ENCODE measurements around the gene SEMA6D.

Gene SEMA6D

DNA sequence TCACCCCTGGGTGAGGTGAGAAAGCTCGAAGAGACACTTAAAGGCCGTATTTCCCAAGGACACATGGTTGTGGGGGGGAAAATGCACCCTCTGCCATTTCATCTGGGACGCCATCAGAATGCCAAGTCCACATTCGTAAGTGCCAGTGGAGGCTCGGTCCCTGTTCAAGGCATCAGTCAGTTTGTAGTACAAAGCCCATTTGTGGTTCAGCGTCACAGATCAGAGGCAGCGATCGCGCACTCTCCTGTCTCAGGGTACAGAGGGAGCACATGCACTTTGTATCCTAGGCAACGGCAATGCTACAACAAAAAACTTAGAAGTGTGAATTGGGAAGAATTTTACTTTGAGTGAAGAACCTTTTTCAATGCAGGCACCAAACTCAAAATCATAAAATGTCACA lies 27.2 kb downstream of the SEMA6D start:
- no peak for DNase-seq

DNA sequence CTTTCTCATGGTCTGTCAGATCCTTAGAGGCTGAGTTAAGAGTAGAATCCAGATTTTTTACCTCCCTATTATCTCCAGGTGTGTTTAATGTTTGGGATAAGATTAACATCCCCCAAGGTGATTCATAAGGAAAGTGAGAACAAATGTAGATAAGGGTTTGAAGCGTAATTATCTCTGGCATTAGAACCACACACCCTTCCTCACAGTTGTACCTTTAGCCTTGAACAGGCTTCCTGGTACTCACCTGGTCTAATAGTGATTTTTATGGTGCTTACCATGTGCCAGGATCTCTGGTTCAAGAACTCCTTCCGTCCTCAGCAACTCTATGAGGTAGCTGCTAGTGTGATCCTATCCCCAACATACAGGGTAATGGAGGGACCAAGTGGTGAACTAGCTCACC lies 27.7 kb downstream of the SEMA6D start:
- no peak for DNase-seq

DNA sequence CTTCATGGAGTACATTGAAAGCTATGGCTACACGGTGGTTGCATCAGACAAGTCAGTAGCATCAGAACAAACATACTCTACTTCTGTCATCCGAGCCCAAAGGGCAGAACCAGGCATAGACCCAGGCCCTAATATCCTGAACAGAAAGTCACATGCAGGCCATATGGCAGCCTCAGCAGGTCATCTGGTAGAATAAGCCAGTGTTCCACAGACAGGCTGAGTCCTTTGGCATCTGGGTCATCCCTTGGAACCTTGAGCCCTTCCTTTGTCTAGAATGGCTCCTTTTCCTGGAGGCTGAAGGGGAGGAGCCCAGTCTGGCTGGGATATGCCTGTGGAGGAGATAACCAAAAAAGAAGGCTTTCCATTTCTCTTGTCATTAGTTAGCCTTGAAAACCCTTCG lies 29.2 kb downstream of the SEMA6D start:
- DNase-seq = no peak

DNA sequence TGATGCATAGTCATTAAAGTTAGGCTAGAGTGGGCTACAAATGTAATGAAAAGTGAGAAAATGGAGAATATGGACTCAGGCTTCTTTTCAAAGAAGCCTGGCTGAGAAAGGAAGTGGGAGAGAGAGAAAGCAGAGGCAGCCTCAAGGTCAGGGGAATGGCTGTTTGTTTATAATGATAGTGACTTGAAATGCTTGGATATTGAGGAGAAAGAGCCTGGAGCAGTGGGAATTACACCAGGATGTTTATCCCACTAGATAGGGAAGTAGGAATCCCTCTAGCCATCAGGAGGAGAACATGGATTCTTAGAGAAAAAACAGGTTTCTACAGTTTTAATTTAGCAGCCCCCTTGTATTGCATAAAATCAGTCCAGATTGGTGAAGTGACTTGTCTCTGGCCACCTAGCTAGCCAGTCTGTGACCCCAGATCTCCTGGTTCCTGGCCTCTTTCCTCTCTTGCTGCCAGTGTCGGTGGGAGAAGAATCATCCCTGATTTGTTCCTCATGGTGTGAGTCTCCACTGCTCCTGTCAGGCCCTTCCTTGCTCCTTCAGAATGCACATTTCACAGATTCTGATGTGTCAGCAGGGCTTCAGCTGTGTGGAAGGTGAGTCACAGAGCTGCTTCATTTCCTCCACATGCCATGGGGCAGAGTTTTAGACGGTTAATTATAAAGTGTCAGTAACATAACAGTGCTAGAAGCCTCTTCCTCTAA lies 32.9 kb downstream of the SEMA6D start:
- no peak for DNase-seq

DNA sequence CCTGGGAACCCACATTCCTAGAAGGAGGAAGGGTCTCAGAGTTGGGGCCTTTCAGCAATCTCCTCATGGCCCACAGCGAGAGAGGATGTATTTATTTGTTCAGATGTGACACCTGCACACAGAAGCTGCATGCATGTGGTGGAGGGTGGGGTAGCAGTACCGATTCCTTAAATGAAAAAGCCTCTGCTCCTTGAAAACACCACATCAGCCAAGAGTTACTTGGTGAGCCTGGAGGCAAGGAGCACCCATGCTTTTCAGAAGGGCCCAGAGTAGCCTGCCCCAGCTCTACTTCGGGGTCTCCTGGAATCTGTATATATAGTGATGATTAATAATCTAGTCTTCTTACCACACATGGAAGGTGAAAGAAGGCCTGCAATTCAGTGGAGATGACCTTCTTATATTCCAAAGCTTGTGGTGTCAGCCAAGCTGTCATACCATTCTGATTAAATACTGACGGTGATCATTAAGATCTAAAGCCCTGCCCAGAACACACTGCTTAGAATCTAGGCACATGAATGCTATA lies 33.5 kb downstream of the SEMA6D start:
- DNase-seq = no peak

DNA sequence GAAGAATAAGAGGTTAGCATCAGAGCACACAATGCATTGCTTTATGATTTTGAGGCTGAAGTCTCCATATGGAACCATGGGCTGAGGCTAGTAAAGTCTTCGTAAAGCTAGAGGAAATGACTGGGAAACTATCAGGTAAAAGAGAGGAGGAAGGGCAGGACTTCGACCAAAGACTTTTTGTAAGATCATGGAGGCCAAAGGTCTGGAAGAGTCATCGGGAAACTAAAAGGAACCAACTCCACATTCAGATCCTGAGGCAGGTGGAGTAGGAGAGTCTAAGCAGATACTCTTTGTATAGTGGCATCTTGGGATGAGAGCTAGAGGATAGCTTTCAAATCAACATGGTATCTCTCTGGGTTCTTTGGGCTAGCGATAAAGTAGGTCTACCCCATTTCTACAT lies 36.3 kb downstream of the SEMA6D start:
- no peak for DNase-seq

DNA sequence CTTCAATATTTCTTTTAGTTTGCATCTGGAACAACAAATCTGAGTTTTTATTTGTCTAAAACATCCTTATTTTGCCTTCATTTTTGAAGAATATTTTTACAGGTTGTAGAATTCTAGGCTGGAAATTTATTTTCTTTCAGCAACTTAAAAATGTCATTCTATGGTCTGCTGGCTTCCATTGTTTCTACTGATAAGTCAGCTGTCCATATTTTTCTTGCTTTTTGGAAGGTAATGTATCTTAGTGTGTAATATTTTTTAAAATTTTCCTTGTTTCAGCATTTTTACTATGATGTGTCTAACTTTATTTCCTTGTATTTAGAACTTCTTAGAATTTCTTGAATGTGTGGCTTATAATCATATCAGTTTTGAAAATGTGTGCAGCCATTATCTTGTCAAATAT lies 37.0 kb downstream of the SEMA6D start:
- DNase-seq = no peak

DNA sequence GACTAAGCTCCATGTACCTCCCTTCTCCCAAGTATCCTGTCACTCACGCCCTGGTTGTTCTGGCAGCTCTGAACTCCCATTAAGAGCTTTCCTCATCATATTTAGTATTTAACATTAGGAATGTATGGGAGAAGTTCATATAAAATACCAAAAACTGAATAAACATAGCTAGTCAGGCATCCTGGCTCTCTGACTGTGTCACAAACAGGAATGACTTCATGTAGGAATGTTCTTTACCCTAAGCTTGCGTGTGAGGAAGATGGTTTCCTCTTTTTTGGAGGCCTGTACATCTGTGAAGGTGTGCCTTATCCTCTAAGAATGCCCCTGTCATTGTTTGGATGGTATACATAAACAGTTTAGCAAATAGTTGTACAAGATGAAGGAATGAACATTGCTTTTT lies 38.6 kb downstream of the SEMA6D start:
- no peak for DNase-seq

DNA sequence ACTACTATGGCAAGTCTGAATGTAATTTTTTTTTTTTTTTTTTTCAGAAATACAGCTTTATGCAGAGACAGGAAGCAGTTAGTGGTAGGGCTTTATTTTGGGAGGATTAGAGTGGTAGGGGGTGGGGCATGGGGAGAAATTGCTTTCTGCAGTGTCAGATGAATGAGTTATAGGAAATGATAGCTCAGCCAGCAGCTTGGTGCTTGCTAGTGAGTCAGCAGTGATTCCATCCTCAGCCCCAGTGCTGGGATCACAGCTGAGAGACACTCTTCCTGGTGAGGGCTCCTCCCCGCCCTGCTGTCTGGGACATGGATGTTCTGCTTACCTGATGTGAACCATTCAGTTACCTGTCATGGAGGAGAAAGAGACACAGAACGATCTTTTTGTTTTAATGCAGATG lies 39.6 kb downstream of the SEMA6D start:
- DNase-seq = no peak

DNA sequence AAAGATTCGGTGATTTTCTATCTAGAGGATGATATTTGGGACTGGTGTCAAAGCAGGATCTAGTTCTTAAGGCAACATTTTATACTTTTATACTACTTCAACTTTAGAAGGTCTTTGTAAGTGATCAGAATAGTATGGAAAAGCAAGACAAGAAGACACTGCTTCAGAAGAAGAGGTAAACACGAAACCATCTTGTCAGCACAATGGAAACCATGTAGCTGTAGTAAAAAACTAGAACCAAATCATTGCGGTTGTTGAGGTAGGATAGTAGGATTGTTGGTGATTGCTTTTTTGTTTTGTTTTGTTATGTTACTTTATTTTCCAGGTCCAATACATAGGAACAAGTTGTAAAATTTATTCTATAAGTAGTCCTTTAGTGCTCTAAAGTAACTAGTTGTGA lies 40.0 kb downstream of the SEMA6D start:
- no peak for DNase-seq

DNA sequence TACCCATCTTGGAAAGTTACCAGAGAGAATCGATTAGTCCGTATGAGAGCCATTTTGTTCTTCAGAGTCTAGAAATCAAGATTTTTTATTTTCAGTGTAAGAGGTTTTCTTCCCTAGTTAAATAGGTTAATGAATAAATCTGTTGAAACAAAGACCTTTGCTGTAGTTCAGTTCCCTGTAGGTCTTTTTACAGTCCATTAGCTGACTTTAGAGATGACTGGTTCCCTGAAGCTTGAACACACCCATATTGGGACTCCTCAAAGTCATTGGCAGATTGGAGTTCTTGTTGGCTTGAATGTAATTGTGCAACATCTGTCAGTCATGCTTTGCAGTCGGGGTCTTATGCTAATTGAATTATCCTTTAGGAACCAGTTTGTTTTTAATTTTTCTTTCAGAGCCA lies 45.3 kb downstream of the SEMA6D start:
- no peak for DNase-seq

DNA sequence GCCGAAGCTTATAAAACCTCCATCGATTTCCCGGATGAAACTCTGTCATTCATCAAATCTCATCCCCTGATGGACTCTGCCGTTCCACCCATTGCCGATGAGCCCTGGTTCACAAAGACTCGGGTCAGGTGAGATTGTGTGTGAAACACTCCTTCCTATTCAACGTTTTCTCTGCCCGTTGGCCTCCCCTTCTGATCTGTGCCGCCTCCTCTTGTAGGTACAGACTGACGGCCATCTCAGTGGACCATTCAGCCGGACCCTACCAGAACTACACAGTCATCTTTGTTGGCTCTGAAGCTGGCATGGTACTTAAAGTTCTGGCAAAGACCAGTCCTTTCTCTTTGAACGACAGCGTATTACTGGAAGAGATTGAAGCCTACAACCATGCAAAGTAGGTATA lies 47.4 kb downstream of the SEMA6D start:
- DNase-seq = no peak

DNA sequence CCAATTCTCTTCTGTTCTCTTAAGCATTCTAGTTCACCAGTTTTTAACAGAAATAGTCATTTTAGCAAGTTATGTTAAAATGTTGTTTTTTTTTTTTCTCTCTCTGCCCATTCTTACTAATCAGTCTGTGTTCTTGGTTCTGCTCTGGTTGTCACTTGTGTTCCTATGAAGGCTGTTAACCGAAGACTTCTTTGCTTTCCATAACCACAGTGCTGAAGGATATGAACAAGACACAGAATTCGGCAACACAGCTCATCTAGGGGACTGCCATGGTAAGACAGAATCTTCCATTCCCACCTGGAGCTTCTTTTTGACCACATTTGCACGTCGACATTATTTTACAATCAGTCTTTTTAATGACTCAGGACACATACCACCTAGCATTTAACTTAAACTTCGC lies 49.1 kb downstream of the SEMA6D start:
- no peak for DNase-seq

DNA sequence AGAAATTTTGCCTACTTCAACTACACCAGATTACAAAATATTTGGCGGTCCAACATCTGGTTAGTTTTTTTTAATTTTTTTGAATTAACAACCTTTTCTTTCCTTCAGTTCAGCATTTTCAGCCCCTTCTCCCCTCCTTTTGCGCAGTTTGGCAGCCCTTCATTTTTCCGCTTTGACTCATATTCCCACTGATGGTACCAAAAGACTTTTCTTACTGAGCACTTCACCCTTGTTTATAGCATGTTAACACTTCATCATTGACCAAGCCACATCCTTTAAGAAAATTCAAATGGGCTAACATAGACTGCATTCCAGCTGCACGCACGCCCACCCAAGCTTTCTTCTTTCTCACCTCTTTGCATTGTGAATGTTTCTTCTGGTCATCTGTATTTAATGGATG lies 49.7 kb downstream of the SEMA6D start:
- DNase-seq = no peak

DNA sequence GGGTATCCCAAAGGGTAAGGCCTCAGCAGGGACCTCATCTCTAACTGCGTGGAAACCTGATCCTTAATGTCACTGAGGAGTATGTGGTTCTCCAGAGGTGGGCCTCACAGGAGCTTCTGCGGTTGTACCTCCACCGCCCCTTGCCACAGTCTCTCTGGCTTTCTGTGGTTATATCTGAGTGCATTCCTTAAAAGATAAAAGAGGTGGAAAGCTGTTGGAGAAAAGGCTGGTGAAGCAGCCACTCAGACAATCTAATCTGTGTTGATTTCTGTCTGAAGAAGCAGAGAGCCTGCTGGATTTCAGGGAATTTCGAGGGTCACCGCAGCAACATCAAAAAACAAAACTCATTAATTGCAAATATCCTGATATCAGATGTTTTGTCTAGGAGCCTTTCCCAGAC lies 51.4 kb downstream of the SEMA6D start:
- no peak for DNase-seq

DNA sequence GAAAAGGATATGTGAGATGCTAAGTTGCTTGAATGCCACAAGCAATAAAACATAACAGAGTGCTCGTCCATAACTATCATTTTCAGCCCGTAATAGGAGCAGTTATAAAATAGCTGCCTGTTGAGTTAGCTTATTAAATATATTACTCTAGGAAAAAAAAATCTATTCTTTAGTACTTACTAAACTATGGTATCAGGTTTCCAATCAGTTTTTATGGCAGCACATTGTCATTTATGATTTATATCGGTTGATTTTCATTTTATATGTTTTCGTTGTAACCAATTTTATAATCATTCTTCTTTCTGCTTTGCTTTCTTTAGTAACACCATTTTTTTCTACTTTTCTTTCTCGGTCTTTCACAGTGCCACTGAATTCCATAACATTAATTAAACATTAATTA lies 51.9 kb downstream of the SEMA6D start:
- no peak for DNase-seq

DNA sequence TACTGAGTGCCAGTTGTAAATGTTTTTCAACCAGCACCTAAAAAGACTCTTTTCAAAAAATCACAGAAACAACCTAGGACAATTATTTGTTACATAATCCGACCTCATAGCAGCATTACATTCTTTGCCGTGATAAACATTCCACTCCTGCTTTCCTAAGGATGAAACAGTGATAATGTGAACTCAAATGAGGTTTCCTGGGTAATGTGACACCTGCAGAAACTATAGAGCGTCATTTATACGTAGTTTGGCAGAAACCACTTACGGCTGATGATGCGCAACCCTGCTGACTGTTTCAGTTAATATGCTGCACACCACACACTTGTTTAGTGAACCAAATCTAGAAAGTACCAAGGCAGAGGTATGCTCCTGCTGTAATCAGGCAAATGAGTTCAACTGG lies 55.8 kb downstream of the SEMA6D start:
- DNase-seq = no peak

DNA sequence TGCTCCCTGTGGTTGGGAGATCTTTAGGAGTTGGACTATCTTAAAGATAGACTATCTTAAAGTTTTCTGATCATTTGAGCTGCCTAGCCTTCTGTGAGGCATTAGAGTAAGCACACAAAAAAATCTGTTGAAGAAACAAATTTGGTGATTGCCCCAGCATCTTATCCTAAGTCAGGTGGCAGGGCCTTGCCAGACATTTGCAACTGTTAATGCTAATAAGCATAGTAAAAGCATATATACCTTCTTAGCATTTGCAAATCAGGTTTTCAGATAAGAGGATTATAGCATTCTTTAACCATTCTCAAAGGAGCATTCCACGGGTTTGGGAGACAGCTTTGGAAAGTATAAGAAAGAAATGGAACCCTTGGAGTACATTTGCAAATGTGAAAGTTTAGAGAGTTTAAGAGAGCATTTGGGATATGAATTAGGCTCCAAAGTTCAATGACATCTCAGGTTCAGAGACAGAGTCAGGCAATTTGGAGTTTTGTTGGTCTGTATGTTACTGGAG lies 61.0 kb downstream of the SEMA6D start:
- no peak for DNase-seq

DNA sequence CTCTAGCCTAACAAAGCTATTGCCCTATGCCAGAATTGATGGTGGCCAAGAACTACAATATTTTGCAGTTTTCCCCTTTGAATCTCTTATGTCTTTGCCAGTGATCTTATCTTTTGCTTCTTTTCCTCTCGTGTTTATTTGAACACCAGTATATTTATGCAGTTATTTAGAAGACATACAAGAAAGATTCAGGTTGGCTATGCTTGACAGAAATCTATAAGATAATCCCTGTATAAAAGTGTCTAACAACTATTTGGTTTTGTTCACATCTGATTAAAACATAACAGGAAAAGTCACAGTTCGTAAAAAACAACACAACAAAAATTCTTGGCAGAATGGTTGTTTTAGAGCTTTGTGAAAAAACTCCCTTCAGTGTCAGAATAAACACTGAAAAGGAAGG lies 63.7 kb downstream of the SEMA6D start:
- no peak for DNase-seq

DNA sequence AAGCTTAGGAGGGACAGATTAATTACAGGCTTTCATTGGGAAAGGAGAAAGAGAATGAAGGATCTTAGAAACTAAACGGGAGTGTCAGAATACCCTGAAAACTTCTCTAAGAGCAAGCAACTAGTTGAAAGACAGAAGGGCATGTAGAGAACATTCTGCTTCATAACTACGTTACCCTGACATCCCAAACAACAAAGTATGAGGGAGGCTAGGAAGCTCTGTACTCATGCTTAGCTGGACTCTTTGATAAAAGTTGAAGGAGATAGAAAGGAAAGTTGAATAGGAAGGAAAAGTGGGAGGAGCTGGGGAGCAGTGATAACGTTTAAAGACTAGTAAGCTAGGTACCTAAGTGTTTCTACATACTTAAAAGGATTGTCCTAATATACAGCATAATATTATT lies 64.2 kb downstream of the SEMA6D start:
- no peak for DNase-seq

DNA sequence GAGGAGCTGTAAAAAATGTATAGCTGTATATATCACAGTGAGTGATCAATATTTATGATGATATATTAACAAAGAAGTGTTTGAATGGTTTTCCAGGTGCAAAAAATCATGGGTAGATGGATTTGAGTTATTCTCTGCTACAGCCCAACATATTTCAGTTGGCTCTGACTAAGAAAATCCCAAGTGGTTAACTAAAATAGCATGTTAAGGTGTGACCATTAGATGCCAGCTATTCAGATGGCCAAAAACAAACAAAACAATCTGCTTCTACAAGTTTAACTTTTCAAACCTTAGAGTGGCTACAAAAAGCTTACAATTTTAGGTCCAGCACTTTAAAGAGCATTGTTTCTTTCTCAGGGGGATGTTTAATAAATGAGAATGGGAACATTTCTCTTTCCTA lies 67.5 kb downstream of the SEMA6D start:
- no peak for DNase-seq

DNA sequence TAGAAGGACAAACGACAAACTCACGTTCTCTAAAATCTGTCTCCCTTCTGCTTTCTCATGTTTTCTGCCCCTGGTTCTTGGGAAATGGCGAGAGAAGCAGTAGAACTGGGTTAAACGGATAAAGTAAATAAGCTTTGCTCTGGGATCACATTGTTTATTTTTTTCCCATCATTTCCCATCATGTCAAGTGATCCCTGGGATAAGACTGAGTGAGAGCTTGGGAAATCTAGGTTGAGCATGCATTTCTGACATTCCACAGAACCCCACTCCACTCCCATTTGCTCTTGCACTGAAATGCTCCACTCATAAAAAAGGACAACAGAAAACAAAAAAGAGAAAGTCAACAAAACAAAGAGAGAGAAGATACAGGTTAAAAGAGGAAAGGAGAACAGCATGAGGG lies 69.1 kb downstream of the SEMA6D start:
- no peak for DNase-seq

DNA sequence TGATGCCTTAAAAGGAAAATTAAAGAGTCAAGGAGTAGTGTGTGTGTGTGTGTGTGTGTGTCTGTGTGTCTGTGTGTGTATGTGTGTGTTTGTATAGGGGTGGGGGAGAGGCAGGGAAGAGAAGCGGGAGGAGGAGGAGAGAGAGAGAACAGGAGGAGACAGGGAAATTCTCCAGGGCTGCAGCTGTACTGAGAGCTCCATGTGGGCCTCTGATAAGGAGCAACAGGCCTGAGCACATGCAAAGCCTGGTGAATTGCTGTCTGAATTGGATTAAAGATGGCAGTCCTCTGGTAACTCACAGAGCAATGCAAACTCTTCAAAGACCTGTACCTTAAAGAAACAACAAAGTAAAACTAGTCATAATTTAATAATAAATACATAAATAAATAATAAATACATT lies 70.6 kb downstream of the SEMA6D start:
- no peak for DNase-seq

DNA sequence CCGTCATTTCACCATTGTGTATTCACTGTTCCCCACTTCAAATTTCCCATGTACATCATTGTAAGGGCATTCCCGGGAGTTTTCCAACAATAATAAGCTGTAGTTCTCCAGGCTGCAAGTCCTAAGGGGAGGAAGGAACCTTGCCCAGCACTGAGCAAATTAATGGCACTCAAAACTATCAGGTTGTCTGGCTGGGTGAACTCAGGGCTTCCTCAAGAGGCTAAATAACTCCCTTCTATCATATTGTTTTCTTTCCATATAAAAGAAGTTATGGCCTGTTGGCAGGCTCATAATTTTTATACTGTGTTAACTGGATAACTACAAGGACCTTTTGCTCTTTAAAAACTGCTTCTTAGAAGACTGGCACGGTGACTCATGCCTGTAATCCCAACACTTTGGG lies 71.4 kb downstream of the SEMA6D start:
- no peak for DNase-seq

DNA sequence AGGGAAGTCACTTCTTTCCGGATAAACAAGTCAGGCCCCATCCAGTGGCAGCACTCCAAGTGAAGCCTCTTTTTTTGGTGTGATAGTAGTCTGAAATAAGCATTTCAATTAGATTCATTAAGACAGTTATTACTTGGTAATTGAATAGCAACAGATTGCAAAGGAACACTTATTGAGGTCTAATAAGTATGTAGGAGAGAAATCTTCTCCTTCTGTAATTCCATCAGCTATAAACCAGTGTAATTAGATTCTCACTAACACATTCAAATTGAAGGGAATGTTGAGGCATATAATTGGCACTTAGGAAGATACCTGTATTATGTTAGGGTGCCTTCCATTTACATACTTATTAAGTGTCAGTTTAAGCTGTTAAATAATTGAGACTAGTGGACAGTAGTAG lies 73.9 kb downstream of the SEMA6D start:
- DNase-seq = no peak
